GM21825 (cell line): ENCODE data around the gene KIAA1191.
"Not testable (repeated sequence)": the region's sequence is repeated elsewhere in the genome, so short reads cannot be mapped to it uniquely, and the experiment has no call there.

Source experiments
- ATAC-seq: cut with Tn5 transposase; IDR thresholded peaks from one replicate; pipeline ENCODE4 v1.9.1; 2021; ENCODE audit warnings: mild to moderate bottlenecking, moderate library complexity; ENCODE audit not compliant: unreplicated experiment

KIAA1191 gene, protein sequence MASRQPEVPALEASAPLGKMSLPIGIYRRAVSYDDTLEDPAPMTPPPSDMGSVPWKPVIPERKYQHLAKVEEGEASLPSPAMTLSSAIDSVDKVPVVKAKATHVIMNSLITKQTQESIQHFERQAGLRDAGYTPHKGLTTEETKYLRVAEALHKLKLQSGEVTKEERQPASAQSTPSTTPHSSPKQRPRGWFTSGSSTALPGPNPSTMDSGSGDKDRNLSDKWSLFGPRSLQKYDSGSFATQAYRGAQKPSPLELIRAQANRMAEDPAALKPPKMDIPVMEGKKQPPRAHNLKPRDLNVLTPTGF

DNA sequence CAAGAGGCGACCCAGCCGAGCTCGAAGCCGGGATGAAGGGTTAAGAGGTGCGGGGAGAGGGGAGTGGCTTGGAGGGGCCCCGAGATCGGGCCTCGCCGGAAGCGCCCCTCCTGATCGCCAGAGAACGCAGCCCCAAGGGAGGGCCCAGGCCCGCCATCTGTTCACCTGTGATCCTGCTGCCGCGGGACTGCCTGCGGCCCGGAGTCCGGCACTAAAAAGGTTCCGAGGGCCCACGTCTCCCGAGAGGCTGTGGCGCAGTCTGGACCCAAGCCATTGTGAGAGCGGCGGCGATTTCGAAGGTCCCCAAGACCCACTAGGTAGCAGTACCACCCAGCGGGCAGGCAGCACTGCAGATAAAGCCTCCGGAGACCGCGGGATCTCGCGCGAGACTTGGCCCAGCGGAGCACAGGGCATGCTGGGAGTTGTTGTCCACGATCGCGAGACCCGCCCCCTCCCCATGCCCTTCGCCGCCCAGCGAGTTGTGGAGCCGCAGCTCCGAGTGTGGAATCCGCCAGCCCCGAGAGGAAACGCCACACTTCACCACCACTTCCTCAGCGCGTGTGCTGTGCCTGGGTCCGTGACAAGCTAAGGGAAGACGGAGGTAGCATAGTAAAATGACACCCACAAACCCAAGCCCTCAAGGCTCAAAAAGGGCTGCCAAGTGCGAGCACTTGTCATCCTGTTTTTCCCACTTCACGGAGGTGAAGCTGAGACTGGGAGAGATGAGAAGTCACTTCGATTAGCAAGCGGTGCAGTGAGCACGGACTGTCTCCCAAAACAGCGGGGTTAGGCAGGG is at the start of gene KIAA1191:
Gene KIAA1191 (minus strand): TSS at position 328 of the 796 bp plus-strand sequence. CDS start 2,256 bp downstream, outside the sequence.
- ATAC-seq, result peak; percentile 86

DNA sequence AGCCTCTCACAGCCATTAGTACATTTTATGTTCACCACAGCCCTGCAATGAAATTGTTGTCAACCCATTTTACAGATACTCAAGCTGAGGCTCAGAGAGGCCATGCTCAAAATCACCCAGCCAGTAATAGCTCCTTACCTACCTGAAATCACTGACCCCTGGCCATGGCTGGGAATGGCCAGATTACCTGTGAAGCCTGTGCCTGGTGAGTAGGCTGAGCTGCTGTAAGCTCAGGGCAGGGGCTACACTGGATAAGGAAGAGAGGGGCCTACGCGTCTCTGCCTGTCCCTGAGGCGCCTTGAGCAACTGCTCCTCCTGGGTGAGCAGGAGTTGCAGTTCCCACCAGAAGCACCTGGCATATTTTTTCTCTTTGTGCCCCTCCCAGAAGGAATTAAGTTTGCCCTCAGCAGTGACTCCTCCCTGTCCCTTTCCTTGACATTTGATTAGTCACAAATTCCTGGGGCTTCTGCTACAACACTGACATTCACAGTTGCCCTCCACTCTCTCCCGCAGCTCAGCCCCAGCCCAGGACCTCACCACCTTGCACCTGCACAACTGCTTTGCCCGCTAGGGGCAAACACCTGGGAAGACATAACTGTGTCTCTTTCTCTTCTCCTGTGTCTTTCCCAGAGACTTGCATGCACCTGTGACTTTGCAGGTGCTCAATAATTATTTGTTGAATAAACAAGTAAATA is 49.1 kb upstream of the KIAA1191 start:
- ATAC-seq, result no peak

DNA sequence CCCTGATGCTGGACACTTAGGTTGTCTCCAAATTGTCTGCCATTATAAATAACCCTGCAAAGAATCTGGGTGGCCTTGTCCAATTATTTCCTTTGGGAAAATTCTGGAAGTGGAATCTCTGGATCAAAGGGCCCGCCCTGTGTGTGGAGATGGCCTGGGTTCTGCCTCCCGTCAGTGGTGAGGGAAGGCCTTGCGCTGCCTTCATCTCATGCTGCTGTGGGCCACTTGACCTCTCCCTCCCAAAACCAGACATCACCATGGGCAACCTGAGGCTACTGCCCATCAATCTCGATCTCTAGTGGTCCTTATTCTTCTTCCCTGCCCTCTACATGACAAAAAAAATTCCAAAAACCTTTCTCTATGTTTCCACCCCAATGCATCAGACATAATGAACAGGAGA is 48.2 kb upstream of the KIAA1191 start:
- no peak for ATAC-seq

DNA sequence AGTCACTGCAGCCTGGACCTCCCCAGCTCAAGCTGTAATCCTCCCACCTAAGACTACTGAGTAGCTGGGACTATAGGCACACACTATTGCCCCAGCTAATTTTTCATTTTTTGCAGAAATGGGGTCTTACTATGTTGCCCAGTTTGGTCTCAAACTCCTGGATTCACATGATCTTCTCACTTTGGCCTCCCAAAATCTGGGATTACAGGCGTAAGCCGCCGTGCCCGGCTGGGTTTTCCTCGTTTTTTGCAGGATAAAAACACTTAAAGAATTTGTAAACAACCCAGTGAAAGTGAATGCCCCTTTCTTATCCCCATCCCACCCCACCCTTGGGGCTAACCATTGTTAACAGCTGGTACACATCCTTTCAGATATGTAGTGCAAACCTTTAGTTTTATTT is 47.0 kb upstream of the KIAA1191 start:
- no peak for ATAC-seq

DNA sequence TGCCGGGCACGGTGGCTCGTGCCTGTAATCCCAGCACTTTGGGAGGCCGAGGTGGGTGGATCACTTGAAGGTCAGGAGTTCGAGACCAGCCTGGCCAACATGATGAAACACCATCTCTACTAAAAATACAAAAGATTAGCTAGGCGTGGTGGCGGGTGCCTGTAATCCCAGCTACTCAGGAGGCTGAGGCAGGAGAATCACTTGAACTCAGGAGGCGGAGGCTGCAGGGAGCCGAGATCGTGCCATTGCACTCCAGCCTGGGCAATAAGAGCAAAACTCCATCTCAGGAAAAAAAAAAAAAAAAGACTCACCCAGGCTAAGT is 46.6 kb upstream of the KIAA1191 start:
- not testable (repeated sequence) for ATAC-seq

DNA sequence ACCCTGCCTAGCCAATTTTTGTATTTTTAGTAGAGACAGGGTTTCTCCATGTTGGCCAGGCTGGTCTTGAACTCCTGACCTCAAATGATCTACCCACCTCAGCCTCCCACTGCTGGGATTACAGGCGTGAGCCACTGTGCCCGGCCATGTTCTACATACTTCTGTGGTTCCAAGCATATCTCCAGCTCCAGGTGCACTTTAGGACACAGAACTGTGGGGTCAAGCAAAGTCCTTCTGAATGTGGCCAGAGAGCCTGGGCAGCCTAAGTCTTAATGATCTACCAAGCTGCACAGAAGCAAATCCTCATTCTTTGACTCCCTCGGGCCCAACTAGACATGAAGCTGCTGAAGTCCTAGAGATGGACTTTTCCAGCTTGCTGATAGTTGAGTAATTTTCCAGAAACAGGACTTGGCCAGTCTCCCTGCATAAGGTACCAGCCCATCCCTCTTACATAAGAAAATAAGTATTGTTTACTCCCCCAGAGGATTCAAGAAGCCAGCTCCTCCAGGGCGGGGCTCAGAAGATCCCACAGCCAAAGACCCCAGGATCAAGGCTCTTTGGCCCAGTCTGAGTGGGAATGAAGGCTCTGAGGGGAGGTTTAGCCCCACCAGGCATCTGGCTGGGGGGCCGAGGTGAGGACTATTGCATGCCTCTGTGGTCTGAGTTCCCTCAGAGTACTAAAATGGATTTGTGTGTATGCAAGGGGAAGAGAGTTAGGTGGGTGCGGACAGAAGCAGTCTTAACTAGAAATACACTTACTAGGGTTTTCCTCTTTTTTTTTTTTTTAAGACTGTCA is 46.1 kb upstream of the KIAA1191 start:
- ATAC-seq, result no peak

DNA sequence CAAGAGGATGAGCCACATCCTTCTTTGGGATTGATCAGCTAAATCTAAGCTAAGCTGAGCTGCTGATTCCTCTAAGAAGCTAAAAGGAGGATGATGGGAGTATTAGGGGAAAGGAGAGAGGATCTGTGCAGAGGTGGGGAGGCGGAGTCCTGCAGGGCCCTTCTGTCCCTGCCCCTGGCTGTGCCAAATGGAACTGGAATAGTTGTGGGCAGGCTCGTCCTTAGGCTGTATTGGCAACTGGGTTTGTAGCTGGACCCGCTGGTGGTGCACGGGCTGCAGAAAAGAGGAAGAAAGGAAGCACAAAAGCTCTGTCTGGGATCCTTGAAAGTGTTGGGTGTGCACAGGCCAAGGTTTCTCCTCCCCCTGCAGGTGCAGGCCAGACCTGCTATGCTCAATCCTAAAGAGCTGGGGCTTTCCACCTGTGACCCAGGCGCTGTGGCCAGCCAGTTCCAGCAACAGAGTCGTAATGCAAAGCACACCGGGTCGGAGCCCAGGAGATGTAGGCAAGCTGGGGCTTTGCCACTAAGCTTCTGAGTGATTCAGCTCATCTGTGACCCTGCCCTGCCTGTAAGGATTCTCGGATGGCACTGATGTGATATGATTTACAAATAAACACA is 45.0 kb upstream of the KIAA1191 start:
- ATAC-seq, result no peak

DNA sequence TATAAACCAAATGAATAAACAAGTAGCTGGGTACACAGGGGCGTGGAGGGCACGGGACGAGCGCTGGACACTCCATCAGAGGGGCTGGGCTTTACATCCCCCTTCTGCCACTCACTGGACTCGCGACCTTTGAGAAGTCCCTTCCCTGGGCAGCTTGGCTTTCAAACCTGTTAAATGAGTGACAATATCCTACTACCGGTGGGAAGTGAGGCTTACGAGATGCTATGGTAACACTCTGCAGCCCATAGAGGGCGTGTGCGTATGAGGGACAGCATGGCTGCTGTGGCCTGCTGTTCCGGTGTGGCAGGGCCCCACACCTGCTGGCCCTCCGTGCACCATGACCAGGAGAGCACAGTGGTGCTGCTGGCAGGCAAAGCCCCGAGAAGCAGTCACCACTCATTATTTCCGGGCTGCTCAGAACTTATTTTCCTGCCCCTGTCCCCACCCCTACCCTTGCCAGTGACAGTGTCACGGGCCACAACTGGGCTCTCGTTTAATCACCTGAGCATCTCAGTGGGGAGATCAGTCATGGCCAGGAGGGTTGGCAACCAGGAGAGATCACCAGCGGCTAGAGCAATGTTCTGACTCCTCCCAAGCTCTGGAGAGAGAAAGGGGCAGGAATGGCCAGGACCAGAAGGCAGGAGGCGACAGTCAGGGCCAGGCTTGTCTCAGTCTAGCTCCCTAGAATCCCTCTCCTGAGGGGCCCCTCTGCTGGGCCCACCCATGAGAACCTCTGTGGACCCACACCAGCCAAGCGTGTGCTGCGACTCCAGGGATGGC is 44.3 kb upstream of the KIAA1191 start:
- no peak for ATAC-seq

DNA sequence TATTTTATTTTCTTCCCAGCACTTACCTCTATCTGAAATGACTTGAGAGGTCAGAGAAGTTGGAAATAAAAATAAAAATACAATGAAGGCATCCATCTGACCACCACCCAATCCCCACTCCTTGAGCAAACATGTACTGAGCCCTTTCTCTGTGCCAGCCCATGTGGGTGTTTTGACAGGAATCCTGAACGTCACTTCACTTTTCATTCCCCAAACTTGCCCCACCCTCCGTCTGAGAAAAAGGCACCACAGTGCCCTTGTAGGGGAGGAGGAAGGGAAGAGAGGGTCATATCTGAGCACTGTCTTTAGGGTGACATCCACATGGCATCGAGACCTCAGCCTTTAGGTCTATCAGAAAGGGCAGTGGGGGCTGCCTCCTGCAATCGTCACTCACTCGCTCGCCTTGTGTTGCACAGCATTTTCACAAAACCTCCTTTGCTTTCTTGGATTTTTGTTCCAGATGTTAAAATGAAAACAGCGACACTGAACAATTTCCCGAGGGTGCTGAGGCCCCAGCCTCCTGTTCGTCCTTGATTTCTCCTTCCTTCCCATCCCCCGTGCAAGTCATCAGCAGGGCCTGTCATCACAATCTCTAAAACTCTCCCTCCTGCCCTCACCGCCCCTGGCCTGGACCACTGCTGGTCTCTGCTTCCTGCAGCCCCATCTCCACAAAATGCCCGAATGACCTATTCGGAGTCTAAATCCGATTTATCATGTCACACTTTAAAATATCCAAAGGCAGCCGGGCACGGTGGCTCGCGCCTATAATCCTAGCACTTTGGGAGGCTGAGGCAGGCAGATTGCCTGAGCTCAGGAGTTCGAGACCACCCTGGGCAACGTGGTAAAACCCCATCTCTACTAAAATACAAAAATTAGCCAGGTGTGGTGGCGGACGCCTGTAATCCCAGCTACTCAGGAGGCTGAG is 40.0 kb upstream of the KIAA1191 start:
- no peak for ATAC-seq

DNA sequence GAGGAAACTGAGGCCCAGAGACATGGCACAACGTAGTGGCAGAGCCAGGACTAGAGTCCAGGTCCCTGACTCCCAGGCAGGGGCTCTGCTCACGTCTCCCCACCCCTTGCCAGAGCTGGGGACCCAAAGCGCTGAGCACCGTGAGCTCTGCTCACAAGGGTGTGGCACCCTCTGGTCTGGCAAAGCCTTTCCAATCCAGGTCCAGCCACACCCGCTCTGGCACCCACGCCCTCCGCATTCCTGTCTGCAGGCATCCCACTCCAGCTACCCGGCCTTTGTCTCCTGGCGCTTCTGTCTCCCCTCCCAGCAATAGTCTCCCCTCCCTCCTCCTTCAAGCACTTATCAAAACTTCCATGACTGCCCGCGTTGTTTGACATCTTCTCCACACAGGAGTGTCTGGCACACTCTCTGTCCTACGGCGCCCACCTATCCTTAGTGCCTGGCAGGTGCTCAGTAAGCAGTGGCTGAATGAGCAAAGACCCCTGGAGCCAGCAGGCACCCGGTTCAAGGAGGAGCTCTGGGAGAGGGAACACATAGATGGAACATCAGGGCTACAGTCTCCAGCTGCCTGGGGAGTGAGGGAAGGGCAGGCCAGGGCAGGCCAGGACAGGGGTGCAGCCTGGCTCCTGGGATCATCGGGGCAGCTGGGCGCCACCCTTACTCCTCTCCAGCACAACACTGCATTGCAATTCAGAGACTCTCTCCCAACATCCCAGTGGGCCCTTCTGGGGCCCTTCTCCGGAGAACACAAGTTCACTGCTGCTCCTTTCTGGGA is 39.0 kb upstream of the KIAA1191 start:
- no peak for ATAC-seq

DNA sequence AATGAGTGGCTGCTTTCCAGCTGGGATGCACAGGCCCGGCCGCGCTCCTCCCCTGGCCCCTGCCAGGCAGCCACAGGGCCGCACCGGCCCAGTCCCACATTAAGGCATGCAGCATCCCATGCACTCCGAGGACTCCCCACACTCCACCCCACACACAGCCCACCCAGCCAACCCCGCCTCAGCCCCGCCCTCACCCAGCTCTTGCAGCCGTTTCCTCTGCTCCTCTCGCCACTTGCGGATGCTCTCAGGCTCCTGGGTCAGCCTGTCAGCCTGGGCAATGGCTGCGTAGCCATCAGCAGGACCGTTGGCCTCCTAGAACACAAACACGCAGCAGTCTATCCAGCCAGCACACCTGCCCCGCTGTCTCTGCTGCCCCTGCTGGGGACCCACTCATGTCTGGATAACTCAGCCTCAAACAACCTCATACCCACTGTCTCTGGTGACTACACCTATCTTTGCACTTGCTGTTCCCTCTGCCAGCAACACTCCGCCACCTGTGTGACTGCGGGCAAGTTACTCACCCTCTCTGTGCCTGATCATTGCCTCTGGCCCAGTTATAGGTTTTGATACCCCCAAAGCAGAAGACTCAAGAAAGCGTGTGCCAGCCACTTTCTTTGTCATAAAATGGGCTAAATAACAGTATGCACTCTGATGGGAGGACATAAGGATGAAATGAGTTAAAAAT is 36.3 kb upstream of the KIAA1191 start:
- no peak for ATAC-seq

DNA sequence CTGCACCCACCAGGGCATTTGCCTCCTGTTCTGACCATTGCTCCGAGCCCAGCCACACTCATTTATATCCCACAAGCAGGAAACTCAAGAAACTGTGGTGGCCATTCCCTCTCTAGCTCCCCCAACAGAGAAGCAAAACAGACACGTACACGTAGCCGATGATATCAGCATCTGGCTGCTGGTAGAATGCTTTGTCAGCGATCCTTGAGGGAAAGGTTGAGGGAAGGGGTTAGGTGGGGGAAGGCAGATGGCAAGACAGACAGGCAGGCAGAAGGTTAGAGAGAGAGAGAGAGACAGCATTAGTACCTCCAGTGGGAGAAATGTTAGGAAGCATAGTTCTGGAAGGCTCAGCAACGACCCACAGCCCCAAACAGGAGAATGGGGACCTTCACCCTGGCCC is 34.8 kb upstream of the KIAA1191 start:
- ATAC-seq, result no peak

DNA sequence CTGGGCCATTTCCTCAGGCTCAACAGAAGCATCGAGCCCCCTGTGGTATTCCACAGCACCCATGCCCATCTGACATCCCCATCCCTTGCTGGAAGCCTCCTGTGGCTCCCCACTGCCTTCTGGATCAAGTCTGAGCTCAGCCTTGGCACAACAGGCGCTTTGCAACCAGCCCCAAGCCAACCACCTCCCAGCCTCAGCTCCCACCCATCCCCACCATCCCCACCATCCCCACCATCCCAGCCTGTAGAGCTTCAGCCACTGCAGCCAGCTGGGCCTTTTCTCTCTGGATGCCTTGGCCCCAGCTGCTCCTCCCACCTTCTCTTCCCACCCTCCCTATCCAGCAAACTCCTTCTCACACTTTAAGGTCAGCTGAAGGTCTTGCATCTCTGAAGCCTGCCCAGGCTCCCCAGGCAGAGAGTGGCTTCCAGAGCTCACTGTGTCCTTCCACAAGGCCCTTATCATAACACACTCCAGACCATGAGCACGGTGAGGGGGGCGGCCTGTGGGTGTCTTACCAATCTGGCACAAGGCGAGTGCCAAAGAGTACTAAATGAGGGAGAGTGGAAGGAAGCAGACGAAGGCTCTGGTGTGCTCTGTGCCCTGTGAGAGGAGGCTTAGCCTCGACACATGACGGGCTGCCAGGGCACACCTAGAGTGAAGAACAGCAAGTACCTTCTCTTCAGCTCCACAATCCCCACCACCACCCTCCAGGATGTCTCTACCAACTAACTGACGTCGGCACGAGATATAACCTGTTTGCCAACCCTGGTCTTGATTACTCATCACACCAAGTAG is 33.5 kb upstream of the KIAA1191 start:
- no peak for ATAC-seq

DNA sequence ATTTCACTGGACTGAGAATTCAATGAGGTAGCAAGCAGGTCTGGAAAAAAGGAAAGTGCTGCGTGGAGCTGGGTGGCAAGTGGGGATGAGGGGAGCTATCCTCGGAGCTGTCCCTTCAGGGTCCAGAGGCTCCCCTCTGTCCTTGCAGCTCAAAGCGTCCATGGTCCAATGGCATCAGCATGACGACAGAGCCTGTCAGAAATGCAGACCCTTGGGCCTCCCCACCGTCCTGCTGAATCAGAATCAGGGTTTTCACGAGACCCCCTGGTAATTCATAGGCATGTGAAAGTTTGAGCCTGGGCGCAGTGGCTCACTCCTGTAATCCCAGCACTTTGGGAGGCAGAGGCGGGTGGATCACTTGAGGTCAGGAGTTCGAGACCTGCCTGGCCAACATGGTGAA is 32.5 kb upstream of the KIAA1191 start:
- no peak for ATAC-seq

DNA sequence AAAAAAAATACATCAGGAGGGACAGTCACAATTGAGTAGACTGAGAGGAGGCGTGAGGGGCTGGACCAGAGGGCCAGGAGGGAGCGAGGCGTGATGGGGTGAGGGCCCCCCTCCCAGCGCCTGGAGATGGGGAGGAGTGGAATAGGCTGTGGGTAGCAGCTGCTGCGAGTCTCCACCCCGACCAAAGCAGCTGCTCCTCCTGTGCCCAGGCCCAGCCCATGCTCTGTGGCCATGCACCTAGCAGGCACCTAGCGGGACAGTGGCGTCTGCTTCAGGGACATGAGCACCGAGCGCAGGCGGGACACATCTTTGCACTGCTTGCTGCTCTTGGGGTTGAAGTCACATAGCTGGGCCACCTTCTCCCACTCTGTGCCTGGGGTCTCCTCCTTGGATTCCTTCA is 31.0 kb upstream of the KIAA1191 start:
- ATAC-seq, result no peak

DNA sequence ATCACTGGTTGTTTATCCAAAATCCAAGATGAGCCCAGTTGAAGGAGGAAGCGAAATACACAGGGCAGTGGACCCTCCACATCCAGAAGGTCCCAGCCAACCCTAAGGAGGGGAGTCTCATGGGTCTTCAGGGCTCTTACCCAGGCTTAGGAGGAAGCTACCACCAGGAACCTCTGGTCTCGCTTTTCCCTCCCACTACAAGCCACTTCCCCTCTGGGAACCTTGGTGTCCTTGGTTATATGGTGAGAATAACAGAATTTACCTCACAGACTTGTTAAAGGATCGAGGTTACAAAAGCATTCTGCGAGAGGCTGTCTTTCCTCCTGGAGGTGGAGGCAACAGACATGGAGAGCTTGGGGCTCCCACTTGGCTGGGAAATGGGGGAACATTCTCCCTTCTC is 30.4 kb upstream of the KIAA1191 start:
- no peak for ATAC-seq

DNA sequence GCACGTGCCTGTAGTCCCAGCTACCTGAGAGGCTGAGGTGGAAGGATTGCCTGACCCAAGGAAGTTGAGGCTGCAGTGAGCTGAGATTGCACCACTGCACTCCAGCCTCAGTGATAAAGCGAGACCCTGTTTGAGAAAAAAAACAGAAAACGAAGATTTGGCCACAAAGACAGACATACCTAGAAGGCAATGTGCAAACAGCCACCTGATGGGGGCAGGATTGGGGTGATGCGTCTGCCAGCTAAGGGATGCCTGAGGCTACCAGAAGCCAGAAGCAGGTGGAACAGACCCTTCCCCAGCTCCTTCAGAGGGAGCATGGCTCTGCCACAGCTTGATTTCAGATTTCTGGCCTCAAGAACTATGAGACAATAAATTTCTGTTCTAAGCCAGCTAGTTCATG is 29.9 kb upstream of the KIAA1191 start:
- ATAC-seq, result no peak
